HG03571 (cell line): Measurements from ENCODE around the gene C17orf113.
"Not testable (repeated sequence)": the region's sequence is repeated elsewhere in the genome, so short reads cannot be mapped to it uniquely, and the experiment has no call there.

Experiments
- ATAC-seq: cut with Tn5 transposase; IDR thresholded peaks from one replicate; pipeline ENCODE4 v1.9.1; 2021; ENCODE audit not compliant: unreplicated experiment

Gene C17orf113

DNA sequence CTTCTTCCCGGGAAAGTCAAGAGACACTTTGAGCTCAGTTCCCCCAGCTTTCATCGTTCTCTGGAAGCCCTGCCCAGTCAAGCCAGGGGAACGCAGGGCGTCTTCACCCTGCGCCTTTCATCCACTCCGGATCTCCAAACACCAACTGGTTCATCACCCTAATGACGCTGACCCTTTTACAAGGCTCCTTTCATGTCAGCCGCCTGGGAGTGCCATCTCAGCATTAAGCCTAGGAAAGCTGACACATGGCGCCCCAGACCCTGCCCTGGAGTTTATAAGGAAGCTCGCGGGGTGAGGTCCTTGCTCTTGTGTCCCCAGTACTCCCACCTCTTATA is 32.6 kb downstream of the C17orf113 start:
- no peak for ATAC-seq

DNA sequence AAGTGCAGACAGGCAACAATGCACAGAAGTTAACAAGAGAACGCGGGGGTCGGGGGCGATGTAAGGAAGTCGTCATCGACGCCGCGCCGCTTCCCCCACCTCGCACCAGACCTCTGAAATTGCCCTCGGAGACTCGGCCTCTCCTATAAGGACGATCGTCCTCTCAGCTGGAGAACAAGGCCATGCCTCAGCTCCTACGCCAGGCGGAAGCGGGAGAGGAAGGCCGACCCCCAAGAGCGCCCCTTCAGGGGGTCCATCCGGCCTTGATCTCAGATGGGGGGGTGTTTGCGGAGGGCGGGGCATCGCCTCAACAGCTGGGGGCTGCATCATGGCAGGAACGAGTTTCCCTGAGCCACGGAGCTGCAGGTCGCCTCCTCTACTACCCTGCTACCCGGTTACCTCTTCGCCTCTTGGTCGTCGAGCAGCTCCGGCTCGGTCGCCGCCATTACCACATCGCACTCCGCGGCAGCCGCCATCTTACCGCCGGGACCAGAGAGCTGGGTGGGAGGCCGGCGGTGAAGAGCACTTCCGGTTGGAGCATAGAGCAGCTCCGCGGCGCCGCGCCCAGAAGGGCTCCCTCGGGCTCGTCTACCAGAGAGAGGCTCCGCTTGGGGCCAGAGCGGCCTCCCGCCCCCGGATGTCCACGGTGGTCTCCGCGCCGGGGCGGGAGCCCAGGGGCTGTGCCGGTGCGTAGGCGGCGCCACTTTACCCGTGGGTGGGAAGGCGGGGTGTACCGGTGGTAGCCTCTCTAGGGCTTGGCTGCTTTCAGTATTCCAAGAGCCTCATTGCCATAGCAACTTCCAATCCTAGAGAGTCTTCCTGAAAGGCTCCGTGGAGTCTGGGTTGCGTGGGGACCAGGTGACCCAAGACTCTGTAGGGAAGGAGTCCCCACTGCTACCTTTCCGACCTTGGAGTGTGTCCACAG is 33.2 kb downstream of the C17orf113 start, which contains the start of gene DNAJC7:
TSS of gene DNAJC7 (minus strand) at position 499 of the 925 bp plus-strand sequence. CDS start at position 476, 23 bp downstream.
- ATAC-seq: peak; percentile 69

DNA sequence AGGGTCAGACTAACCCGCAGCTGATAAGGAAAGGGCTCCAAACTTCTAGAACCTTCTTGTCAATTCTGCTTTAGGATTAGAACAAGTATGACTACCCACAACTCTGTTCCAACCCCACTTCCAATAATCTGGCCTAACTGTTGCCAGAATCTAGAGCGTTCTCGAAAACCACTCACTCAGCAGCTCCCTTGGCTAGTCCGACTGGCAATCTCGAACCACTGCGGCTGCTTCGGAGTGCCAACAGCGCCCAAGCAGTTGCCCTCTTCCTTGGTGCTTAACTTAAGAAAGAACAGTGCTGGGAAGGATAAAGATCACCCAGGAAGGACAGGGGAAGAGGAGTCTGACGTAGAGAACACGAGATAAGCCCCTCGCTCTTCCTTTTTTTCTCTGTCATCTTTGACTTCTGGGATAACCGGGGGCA is 34.0 kb downstream of the C17orf113 start:
- ATAC-seq: no peak

DNA sequence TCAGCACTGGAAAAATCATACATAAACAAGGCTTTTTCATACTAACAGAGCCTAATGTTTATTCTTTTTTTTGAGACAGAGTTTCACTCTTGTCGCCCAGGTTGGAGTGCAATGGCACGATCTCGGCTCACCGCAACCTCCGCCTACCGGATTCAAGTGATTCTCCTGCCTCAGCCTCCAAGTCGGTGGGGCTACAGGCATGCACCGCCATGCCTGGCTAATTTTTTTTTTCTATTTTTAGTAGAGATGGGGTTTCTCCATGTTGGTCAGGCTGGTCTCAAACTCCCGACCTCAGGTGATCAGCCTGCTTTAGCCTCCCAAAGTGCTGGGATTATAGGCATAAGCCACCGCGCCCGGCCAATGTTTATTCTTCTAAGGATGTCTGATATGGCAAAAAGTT is 36.7 kb downstream of the C17orf113 start:
- ATAC-seq: not testable (repeated sequence)

DNA sequence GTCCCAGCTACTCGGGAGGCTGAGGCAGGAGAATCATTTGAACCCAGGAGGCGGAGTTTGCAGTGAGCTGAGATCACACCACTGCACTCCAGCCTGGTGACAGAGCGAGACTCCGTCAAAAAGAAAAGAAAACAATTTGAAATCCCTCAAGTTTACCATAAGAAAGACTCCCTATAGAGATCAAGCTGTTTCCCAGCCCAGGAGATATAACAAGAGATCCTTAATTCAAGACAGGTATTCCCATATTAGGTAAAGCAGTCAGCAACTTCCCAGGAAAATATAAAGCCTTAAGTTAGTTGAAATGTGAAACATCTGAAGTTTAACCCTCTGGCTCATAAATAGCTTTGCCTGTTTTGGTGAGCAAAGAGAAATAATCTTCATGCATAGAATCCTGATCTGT is 38.0 kb downstream of the C17orf113 start:
- ATAC-seq: not testable (repeated sequence)

DNA sequence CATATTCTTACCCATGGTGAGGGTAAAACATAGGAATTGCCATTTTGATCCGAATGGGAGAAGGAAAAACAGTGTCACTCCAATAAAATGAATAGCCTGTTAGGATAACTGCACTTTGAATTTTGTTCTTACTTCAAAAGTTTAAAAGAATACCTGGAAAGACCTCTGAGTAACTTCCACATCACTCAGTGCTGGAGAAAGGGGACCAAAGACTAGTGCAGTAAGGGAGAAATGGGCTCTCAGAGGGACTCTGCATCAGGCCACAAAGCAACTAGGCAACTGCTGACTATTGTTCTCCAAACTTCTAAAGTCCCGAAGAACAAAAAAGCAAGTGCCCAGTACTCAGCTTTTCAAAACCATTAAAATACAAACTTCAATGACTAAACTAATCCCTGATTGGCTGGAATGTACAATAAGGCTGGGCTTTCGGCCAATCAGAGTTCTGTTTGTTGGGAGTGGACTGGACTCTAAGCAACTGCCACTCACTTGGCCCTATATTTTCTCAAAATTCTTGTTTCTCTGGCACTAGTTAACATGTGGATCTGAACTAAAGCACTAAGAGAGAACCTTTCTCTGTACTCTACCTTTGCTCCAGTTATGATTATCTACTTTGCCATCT is 39.4 kb downstream of the C17orf113 start:
- ATAC-seq: no peak

DNA sequence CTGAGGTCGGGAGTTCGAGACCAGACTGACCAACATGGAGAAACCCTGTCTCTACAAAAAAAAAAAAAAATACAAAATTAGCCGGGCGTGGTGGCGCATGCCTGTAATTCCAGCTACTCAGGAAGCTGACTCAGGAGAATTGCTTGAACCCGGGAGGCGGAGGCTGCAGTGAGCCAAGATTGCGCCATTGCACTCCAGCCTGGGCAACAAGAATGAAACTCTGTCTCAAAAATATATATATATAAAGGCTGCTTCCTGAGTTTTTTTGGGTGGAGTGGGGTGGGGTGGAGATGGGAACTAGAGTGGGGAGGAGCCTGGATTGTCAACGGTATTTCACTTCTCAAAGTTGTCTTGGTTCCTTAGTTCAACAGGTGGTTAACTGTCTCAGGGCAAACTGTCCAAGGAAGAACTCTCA is 40.1 kb downstream of the C17orf113 start:
- not testable (repeated sequence) for ATAC-seq

DNA sequence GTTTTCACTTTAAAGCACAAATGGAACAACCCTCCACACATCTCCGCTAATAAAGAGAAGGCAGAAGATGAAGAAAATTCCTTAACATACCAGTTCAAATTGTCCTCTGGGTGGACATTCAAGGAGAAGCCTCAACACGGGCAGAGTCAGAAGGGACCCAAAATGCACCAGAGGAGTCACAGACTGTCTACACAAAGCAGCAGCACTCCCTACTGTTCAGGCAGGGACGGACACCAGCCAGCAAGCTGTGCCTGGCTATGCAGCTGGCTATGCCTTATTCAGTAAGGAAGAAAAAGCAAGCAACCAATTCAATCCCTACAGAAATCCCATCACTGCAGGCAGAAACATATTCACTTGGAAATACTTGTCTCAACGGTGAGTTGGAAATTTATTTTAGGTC is 41.2 kb downstream of the C17orf113 start:
- ATAC-seq: no peak

DNA sequence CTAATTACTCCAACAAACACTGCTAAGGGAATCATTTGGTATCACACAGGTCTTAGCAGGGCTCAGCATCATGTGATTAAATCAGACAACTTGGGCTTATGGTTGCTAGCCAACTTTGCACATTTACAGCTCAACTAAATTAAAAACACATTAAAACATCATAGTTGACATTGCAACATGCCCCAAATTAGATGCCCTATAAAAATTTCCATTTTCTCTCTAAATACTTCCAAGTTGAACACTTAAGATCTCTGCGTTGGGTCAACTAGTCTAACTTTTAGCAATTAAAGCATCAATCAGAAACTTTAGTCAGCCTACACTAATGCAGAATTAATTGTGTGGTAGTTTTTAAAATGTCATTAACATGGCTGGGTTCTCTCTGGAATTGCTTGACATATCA is 45.2 kb downstream of the C17orf113 start:
- ATAC-seq: no peak

DNA sequence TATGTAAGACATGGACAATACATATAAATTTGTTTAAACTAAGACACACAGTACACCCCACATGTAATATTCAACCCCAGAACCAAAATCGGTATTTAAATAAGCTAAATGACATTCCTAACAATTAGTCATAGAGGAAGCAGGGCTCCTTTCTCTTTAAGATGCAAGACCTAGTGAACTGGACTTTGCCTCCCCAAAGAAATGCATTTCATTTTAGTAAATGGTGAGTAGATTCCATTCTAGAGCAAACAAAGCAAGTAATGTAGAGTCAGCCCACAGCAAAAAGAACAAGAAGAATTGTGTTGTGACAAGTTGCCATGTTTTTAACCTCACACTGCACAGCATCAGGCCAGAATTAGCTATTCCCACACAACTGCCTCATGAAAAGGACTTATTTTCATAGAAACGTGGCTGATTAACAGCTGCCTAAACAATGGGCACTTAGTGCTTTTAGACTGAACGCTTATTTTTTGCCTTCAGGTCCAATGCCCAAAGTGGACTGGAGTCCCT is 47.6 kb downstream of the C17orf113 start:
- no peak for ATAC-seq

DNA sequence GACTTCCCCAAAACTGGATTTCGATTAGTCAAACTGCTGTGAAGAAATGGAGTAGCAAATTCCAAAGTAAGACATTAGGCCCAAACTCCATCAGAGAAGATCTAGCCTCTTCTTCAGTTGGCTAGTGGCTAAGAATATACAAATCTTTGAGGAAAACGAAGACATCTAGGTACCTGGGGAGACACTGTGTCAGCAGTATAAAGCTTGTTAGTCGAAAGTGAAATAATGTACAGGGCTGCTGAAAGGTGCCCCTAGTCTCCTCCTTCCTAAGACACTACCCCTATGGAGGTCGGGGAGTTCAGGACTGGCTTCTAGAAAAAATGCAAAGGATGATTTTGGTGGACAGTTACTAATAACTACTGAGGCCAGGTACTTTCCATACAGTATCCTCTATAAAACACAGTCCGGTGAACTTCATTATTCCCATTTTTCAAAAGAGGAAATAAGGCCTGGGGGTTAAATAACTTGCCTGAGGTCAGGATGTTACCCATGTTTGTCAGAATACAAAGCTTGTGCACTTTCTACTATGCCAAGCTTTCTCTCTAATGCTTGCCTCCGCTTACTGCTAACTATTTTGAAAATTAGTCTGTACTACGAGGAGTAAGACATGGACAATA is 48.1 kb downstream of the C17orf113 start:
- no peak for ATAC-seq

DNA sequence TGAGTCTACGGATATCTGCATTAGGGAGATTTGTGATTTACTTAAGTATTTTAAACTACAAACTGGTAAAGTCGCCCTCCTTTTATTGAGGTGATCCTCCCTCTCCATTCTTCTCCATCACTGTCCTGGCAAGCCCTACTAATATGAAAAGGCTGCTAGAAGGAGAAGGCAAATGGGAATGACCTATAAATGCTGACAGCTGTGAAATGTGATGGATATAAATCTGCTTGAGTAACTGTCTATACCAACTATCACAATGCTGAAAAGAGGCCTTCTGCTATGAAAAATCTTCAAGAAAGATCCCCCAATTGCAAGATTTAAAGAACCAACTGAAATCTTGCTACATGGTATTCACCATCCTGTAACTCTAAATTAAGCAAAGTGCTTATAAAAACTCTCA is 48.7 kb downstream of the C17orf113 start:
- ATAC-seq: no peak

DNA sequence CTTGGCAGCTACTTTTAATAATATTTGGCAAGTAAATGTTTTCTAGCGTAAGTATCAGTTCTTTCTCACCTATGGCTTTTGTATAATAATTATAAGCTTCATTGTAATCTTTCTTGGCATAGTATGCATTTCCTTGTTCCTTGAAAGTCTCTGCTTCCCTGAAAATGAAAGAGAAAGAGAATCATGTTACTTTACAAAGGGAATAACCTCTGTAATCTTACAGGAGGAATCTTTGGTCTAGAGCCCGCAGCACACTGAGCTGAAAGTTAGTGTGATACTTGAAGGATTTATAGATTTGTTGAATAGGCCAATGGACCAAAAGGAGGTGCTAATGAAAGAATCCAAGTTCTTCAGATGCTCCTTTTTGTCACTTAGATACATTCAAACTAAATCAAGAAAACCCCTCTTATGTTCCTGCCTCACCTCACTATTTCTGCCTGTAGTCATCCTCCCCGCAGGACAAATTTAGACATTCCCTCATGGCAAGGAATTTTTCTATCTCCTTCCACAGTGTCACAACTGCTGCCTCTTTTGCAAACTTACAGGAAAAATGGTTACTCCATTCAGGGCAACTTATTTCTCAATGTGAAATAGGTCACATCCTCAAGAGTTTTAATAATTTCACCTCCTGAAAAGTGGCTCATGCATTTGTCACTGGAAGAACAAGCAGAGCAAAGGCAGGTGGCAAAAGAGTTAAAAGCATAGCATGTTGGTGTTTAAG is 49.8 kb downstream of the C17orf113 start:
- no peak for ATAC-seq

DNA sequence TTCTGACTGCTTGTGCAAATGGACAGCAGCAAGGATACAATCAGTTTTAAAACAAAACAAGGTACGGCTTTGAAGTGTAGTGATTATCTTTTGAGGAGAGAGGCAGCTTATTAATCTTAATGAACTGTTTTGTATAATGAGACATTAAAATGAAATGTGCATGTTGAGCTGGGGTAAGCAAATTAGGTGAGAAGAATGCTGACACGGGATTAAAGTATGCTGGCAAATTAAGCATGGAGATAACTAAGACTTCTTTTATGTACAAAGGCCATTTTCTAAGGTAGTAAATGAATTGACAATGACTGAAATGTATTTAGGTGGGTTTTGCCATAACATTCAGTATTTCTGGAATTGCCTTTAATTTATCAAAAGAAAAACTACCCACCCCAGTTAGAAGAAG is 51.9 kb downstream of the C17orf113 start:
- ATAC-seq: no peak

DNA sequence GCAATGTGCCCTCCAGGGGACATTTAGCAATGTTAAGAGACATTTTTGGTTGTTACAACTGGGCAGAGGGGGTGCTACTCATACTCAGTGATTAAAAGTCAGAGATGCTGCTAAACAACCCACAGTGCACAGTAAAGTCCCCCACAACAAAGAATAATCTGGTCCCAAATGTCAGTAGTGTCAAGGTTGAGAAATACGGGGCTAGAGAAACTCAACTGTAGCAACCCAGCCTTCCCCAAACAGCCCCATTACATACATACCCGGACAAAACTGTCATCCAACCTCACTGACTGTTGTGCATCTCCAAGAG is 53.6 kb downstream of the C17orf113 start:
- ATAC-seq: no peak

DNA sequence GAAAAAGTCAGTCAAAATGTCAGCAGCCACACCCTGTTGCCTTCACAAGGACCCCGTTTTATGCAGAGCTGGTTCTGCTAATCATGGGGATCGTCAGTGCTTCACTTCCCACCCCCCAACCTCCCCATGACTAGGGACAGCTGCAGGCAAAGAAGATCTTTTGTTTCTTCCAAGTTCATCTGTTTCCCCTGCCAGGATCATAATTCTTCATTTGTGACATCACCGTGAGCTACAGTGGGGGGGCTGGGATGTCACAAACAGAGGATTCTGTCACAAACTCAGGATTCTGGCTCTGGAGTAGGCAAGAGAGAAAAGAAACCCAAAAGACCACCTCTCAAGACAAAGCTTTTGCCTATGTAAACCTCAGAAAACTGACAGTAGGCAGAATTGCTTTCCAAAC is 57.8 kb downstream of the C17orf113 start:
- ATAC-seq: no peak

DNA sequence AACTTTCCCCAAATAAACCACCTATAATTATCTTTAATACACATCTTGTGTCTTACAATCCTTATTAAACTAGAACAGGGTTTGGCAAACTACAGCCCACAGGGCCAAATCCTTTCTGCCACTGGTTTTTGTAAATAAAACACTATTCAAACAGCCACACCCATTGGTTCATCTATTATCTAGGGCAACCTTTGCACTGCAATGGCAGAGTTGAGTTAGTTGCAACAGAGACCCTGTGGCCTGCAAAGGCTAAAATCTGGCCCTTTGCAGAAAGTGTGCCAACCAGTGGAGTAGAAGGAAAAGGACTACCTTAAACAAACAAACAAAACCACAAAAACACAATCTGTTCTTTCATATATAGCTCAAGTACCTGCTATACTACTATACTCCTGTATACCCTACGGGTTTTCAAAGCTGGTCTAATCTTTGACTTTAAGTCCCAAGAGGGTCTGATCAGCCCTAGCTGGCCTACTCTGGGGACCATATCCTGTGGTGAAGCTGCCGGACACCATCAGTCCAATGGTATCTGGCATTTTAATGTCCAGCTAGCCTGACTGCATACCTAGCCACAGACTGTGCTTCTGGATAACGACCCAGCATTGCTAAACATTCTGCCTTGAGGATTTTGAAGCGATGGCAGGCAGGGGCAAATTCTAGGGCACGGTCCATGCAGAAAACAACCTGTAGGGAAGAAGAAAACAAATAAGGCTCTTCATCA is 60.5 kb downstream of the C17orf113 start:
- ATAC-seq: no peak

DNA sequence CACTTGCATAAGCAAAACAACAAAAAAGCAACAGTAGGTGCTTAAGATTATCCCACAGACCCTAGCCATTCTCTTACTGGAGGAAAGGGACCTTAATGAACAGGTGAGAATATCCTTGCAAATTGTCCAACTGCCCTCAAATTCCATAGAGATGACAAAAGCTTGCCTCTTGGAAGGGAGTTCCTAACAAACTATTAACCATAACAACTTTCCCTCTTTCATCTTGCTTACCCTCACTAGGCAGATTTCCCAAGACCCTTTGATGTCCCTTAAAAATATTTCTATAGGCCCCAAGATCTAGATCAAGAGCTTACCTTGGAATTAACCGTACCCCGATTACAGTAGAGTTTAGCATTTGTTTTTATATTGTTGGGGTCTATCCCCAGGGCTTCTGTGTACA is 62.0 kb downstream of the C17orf113 start:
- no peak for ATAC-seq
